GM06990 (cell line): ENCODE results near the gene PADI6.

Experiments
- DNase-seq: peaks from one replicate; pipeline ENCODE4 v3.0.0-alpha.2; 2011; ENCODE audit not compliant: insufficient read length; ENCODE audit errors: extremely low read depth
- H3K27me3 ChIP-seq: replicated peaks from 2 replicates; pipeline ENCODE4 v1.6.0; 2011; ENCODE audit warnings: low read length; ENCODE audit not compliant: control insufficient read depth, insufficient read depth
- H3K36me3 ChIP-seq: 2 replicates; pipeline ENCODE4 v1.5.1; 2011; ENCODE audit warnings: low read length; ENCODE audit not compliant: control insufficient read depth, insufficient read depth
- H3K4me3 ChIP-seq: replicated peaks from 2 replicates; pipeline ENCODE4 v1.5.1; 2011; ENCODE audit warnings: low read depth, mild to moderate bottlenecking, control low read depth, low read length
- CTCF ChIP-seq: IDR thresholded peaks from 2 replicates; pipeline ENCODE4 v1.5.1; 2011; ENCODE audit warnings: low read length, control low read depth, mild to moderate bottlenecking, inconsistent platforms; ENCODE audit not compliant: insufficient read depth, poor library complexity, severe bottlenecking

The PADI6 gene

GRCh38 chr1:17440074-17440826 is 68.3 kb downstream of the PADI6 start:
- DNase-seq: no peak
- peaks cover under 1% of the 10 kb centered on the region for H3K36me3 ChIP-seq
- no peaks in the 10 kb centered on the region for H3K27me3 ChIP-seq
- H3K4me3 ChIP-seq: peak overlapping the region; percentile 58
- TF ChIP-seq CTCF: no peak

DNA sequence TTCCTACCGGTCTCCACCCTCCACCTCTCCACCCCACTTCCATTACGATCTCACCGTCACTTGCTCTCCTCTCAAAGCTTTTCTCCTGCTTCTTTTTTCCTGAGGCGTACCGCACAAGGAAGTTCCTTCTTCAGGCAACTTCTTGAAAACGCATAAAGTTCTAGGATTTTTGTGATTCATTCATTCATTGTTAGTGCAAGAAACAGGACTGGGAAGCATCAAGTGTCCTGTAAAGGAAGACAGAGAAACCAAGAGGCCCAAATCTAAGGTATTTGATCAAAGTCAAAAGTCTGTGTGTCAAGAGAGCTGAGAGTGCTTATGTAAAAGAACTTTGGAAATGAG is 68.8 kb downstream of the PADI6 start:
- DNase-seq: no peak
- Histone ChIP-seq H3K4me3 (no peak overlapping the region), H3K27me3 (no peaks in the 10 kb centered on the region), H3K36me3 (no peaks in the 10 kb centered on the region)
- no peak for TF ChIP-seq CTCF

GRCh38 chr1:17441265-17441992 is 69.4 kb downstream of the PADI6 start:
- Histone ChIP-seq H3K36me3 (no peaks in the 10 kb centered on the region), H3K27me3 (no peaks in the 10 kb centered on the region), H3K4me3 (no peak overlapping the region)
- no peak for TF ChIP-seq CTCF
- no peak for DNase-seq

DNA sequence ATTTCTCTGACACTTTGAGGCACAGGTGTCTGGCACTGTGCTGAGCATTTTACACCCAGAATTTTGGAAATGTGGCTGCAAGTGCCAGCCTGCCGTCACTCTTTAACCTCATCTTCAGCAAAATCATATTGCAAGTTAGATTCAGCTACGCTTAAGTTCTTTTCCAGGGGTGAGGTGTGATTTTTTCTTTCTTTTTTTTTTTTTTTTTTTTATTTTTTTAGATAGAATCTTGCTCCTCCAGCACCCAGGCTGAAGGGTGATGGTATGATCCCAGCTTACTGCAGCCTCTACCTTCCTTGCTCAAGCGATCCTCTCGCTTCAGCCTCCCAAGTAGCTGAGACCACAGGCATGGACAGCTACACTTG is 70.0 kb downstream of the PADI6 start:
- Histone ChIP-seq H3K4me3 (no peak overlapping the region), H3K36me3 (no peaks in the 10 kb centered on the region), H3K27me3 (no peaks in the 10 kb centered on the region)
- DNase-seq: no peak
- TF ChIP-seq CTCF: no peak

DNA sequence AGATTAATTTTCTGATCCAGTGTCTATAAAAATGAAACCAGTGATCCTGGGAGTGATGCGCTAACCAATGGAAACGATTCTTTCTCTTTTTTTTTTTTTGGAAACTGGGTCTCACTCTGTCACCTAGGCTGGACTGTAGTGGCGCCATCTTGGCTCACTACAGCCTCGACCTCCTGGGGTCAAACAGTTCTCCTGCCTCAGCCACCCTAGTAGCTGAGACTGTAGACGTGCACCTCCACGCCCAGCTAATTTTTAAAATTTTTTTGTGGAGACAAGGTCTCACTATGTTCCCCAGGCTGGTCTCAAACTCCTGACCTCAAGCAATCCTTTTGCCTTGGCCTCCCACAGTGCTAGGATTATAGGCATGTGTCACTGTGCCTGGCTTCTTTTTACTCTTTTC is 70.8 kb downstream of the PADI6 start:
- TF ChIP-seq CTCF: no peak
- Histone ChIP-seq H3K36me3 (no peaks in the 10 kb centered on the region), H3K4me3 (no peak overlapping the region), H3K27me3 (no peaks in the 10 kb centered on the region)
- no peak for DNase-seq
